HG03378 (cell line): ENCODE results near the gene LAPTM5.

Experiments used
- ATAC-seq: cut with Tn5 transposase; IDR thresholded peaks from one replicate; pipeline ENCODE4 v1.9.1; 2021; ENCODE audit warnings: mild to moderate bottlenecking, moderate library complexity; ENCODE audit not compliant: unreplicated experiment

LAPTM5 gene

GRCh38 chr1:30732277-30732996 is 25.1 kb downstream of the LAPTM5 start:
- ATAC-seq = no peak

GRCh38 chr1:30731806-30732276 is 25.7 kb downstream of the LAPTM5 start:
- ATAC-seq = no peak

GRCh38 chr1:30731109-30731805 is 26.3 kb downstream of the LAPTM5 start:
- ATAC-seq = no peak

GRCh38 chr1:30730346-30731108 is 27.0 kb downstream of the LAPTM5 start:
- no peak for ATAC-seq

DNA sequence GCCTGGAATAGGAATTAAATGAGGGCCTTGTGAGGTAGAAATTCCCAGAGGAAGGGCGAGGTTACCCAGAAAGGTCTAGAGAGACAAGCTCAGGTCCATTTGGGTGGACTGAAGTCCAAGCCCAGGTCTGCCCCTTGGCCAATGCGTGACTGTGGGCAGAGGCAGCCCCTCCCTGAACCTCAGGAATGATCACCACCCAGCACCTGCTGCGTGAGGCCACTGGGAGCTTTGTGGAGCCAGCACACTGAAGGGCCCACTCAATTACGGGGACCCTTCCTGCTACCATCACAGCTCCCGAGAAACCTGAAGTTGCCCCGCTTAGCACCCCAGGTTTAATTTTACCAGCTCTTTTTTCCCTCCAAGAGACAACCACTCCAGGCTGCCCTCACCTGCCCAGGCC is 27.7 kb downstream of the LAPTM5 start:
- no peak for ATAC-seq

DNA sequence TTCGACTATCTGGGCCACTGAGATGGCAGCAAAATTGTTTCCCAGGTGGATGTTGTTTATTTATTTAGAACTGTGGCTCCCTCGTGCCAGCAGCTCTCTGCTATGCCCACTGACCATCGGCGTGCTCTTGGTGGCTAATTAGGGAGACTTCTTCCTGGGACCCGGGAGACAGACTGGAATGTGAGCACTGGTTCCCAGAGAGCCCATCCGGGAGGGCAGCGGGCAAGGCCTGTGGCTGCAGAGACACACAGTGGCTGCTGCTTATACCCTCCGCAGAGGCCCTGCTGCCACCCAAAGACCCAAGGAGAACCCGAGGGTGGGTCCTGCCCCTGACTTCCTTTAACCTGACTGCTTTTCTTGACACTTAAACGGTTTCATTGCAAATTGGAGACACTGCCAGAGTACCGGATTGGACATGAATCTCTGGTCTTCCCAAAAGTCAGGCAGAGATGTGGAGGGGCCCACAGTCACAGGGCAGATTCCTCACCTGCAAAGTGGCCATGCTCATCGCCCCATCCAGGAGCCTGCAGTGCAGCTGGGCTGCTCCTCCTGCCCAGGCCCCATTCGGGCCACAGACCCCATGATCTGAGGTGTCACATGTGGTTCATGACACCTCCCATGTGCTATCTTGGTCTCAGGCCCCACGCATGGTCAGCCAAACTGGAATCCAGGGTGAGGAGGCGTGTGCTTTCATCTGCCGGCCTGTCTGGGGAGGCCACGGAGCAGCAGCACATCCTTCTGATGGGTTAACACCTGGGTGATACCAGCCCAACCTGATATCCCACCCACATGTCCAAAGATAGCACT is 28.5 kb downstream of the LAPTM5 start:
- ATAC-seq = no peak

GRCh38 chr1:30728340-30728739 is 29.2 kb downstream of the LAPTM5 start:
- ATAC-seq = no peak

DNA sequence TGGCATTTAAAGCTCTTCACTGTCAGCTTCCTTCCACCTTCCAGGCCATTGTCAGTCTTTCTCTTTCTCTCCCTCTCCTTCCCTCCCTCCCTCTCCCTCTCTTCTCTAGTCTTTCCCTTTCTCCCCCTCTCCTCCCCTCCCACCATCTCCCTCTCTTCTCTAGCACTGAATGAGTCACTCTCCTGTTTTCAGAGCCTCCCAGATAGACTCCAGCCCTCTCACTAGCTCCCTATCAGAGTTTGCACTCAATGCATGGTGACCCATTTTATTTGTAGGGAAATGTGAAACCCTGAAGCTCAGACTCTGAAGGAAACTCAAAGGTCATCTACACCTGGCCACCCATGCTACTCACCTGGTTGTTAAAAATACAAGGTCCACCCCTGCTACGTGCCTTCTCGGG is 29.8 kb downstream of the LAPTM5 start:
- no peak for ATAC-seq

DNA sequence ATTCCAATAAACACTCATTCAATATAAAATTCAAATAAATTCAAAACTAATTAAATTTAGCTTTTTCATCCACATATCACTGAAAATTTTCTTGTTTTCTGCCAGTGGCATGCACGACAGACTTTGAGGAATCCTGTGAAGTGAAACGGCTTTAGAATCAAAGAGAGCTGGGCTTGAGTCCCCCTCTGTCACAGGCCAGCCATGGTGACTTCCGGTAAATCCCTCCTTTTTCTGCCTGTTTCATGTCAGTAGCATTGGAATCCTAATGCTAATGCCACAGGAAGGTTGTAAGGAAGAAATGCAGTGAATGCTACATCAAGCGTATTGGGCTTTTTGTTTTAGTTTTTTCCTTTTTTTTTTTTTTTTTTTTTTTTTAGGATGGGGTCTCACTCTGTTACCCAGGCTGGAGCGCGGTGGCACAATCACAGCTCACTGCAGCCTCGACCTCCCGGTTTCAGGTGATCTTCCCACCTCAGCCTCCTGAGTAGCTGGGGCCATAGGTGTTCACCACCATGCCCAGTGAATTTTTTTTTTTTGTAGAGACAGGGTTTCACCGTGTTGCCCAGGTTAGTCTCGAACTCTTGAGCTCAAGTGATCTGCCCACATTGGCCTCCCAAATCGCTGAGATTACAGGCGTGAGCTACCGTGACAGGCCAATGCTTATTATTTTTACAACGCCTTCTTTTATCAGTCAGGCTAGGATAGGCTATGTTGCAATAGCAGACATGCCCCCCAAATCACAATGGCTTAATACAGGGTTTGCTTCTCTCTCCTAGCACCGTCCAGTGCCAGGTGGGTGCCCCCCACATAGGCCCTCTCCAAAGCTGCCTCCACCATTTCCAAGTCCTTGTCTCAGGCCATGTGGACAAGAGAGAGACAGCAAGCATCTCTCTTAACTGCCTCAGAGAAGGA is 30.5 kb downstream of the LAPTM5 start:
- no peak for ATAC-seq

GRCh38 chr1:30726236-30726635 is 31.3 kb downstream of the LAPTM5 start:
- no peak for ATAC-seq

DNA sequence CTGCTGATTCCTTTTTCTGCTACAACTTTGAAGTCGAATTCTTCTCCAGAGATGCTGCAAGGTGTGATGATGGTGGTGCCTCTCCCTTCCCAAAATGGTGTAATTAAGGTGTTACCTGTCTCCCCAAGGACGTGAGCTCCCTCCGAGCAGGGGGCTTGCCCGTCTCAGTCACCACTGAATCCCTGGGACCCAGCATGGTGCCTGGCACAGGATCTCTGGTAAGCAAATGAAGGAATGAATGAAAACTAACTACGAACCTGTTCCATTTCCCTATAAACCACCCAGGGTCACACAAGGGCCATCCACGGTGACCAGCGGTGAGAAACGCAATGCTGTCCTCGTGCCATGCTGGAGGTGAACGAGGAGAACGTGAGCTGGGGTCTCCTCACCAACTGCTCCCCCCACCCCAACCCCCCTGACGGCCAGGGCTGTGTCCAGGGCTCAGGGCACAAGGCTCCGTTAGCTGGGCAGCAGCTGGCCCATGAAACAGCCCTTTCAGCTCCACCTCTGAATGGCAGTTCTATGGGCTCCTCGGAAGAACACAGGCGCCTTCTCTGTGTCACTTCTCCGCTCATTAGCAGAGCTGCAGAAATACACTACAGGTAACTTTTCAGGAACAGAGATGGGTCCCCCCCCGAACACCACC is 32.0 kb downstream of the LAPTM5 start:
- no peak for ATAC-seq

- ATAC-seq = no peak
Measured at GRCh38 chr1:30724655-30725421, 32.7 kb downstream of the LAPTM5 start.

DNA sequence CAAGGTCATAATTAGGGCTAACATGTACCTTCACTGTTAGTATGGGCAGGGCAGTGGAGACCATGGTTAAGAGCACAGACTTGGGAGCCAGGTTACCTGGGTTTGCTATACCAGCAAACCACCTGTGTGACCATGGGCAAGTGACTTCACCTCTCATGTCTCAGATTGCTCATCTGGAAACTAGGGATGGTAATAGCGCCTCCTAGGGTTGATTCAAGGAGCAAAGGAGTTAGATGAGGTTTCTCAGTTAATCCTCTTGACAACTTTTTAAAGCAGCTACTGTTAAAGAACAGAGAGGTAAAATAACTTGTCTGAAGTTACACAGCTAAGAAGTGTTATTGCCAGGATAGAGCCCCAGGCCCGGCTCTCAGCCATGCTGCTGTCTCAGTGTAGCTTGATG is 33.4 kb downstream of the LAPTM5 start:
- no peak for ATAC-seq

DNA sequence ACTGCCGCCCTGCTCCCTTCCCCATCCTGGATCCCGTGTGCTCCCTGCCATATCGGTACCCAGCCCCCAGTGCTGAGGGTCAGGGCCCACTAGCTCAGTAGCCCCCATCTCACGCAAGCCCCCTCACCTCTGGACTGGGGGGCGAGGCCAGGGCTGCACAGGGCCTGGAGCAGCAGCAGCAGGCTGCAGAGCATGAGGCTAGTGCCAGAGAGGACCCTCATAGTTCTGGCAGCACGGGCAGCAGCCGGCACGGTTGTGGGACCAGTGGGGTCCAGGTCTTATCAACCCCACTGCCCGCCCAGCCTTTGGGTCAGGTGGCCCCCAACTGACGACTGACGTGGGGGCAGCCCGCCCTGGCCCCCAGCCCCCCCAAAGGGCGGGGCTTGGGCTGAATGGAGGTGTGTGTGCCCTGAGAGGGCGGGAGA is 34.2 kb downstream of the LAPTM5 start, which contains the start of gene MATN1:
MATN1 (minus strand) TSS at position 255 of the 425 bp plus-strand sequence; CDS start at position 221, 34 bp downstream.
- no peak for ATAC-seq

DNA sequence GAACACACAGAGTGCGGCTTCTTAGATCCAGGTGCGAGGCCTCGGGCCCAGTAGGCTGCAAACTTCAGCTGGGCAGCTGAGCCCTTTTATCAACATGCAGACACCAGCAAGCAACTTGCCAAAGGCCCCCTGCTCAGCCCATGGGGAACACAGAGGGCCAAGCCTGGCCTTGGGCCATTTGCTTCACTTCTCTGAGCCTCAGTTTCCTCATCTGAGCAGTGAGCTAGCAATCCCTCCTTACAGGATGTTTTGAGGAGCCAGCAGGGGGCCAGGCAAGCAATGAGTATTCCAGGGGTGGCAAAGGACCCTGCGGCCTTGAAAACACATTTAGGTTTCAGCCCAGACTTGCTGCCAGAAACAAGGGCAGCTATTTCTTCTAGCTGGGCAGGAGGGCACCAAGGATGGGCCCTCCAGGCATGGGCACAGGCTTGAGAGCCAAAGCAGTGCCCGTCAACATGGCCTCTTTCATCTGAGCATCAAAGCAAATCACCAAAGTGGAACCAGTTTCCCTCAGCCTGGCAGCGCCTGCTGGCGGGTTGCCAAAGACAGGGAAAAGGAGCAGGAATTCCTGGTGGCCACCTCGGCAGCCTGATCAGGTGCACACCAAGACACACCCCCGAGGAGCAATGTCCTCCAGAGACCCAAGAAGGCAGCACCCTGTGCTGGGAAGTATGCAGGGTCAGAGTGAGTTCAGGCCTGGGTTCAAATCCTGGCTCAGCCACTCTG is 35.6 kb downstream of the LAPTM5 start:
- no peak for ATAC-seq

GRCh38 chr1:30721341-30721793 is 36.2 kb downstream of the LAPTM5 start:
- ATAC-seq = no peak
